Neutrophil (primary cell): ENCODE results near the gene NUTM2B.
"Not testable (repeated sequence)": the region's sequence is repeated elsewhere in the genome, so short reads cannot be mapped to it uniquely, and the experiment has no call there.

Experiments used
- H3K27ac ChIP-seq: fragments of 200-600 bp; sonication (generic); 2 replicates; pipeline ENCODE4 v1.5.1; 2016; ENCODE audit warnings: mild to moderate bottlenecking, moderate library complexity
- H3K27me3 ChIP-seq: fragments of 200-600 bp; sonication (generic); 2 replicates; pipeline ENCODE4 v1.6.0; 2016; ENCODE audit warnings: mild to moderate bottlenecking
- H3K36me3 ChIP-seq: fragments of 200-600 bp; sonication (generic); 2 replicates; pipeline ENCODE4 v1.5.1; 2017
- H3K4me1 ChIP-seq, 2 experiments: fragments of 200-600 bp in 1 of 2; sonication (generic) in 1 of 2; 1 replicate in 1 of 2; 2 replicates in 1 of 2; pipeline versions ENCODE4 v1.5.1 to v1.6.1; 2013 to 2016; ENCODE audit warnings: low read depth in 1 of 2, low read length in 1 of 2, mild to moderate bottlenecking in 1 of 2, moderate library complexity in 1 of 2; ENCODE audit not compliant: control insufficient read depth in 1 of 2, insufficient read depth in 1 of 2
- H3K4me3 ChIP-seq, 2 experiments: fragments of 200-600 bp in 1 of 2; sonication (generic) in 1 of 2; 1 replicate in 1 of 2; 2 replicates in 1 of 2; pipeline ENCODE4 v1.5.1; 2013 to 2016; ENCODE audit warnings: low read depth in 1 of 2, low read length in 1 of 2, mild to moderate bottlenecking in 1 of 2, moderate library complexity in 1 of 2
- H3K9me3 ChIP-seq: fragments of 200-600 bp; sonication (generic); 2 replicates; pipeline ENCODE4 v1.5.1; 2016

The NUTM2B gene

GRCh38 chr10:79697141-79697540 lies 5.9 kb upstream of the NUTM2B start:
- not testable (repeated sequence) for H3K36me3 ChIP-seq, H3K4me1 ChIP-seq

DNA sequence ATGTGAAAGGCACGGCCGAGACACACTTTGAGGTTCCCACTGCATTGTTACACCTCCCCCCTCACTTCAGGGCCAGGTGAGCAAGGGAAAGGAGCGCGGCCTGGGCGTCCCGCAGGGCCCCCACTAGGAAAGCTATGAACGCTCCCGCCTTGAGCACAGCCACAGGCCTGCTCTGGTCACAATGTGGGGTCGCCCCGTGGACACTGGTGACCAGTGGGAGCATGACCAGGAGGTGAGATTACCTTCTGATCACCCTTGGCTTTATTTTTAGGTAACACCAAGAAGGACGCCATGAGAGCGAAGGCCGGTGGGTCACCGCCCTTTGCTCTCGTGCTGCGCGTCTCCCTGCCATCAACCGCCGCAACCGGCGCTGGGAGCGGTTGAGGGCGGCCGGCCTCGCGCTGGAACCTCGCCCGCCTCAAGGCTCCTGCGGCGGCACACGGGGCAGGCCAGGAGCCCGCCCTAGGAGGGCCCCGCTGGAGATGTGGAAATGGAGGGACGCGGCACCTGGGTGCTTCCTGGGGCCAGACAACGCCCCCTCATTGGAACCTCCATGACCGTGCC lies 2.6 kb upstream of the NUTM2B start:
- not testable (repeated sequence) for H3K4me1 ChIP-seq, H3K27me3 ChIP-seq, H3K9me3 ChIP-seq, H3K27ac ChIP-seq, H3K4me3 ChIP-seq, H3K36me3 ChIP-seq

More at GRCh38 chr10:79697141-79697540, 5.9 kb upstream of the NUTM2B start:
- H3K27ac ChIP-seq, H3K9me3 ChIP-seq, H3K27me3 ChIP-seq, H3K4me3 ChIP-seq: not testable (repeated sequence)

DNA sequence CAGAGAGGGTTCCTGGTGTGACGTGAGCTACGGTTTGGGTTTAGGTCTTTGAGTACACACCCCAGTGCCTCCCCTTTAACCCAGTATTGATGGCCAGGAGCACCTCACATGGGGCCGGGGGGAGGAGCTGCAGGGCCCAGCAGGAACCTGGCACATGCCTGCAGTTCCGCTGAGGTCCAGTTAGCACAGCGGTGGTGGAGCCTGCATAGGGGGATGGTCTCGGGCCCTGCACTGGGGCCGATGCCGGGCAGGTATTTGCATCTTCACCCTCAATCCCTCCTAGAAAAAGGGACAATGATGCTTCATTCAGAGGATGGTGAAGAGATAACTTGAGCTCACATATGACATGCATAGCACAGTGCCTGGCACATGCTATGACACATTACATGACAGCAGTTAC lies 4.0 kb downstream of the NUTM2B start:
- not testable (repeated sequence) for H3K27me3 ChIP-seq, H3K4me1 ChIP-seq, H3K4me3 ChIP-seq, H3K36me3 ChIP-seq, H3K27ac ChIP-seq, H3K9me3 ChIP-seq

DNA sequence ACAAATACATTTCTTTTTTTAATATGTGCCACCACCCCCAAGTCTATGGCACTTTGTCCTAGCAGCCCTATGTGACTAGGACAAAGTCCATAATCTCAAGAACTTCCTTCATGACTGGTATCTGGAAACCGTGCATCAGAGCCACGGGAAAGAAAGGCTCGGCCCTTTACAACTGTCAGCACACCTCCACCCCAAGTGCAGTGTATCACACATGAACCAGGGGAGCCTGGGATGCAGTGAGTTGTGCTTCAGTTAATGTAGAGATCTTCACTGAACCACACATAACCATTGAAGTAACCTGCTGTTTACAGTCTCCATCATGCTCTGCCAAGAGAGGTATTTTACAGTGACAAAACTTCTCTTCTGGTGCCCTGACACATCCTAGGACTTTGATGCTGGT lies 11.9 kb downstream of the NUTM2B start:
- not testable (repeated sequence) for H3K4me1 ChIP-seq, H3K27me3 ChIP-seq, H3K4me3 ChIP-seq, H3K36me3 ChIP-seq, H3K9me3 ChIP-seq, H3K27ac ChIP-seq

- H3K4me1 ChIP-seq, H3K4me3 ChIP-seq, H3K27ac ChIP-seq, H3K27me3 ChIP-seq, H3K9me3 ChIP-seq, H3K36me3 ChIP-seq: not testable (repeated sequence)
These were observed 14.0 kb downstream of the NUTM2B start for GRCh38 chr10:79716917-79717579.

DNA sequence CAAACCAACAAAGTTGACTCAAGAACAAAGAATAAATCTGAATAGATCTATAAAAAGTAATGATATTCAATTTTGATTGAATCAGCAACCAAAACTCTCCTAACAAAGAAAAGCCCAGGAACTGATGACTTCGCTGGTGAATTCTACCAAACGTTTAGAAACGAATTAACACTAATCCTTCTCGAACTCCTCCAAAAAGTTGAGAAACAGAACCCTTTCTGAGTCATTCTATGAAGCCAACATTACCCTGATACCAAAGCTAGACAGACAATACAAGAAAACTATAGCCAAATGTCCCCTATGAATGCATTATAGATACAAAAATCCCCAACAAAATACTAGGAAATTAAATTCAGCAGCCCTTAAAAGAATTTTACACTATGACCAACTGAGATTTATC lies 17.0 kb downstream of the NUTM2B start:
- H3K36me3 ChIP-seq, H3K4me3 ChIP-seq, H3K4me1 ChIP-seq, H3K9me3 ChIP-seq, H3K27ac ChIP-seq, H3K27me3 ChIP-seq: not testable (repeated sequence)

DNA sequence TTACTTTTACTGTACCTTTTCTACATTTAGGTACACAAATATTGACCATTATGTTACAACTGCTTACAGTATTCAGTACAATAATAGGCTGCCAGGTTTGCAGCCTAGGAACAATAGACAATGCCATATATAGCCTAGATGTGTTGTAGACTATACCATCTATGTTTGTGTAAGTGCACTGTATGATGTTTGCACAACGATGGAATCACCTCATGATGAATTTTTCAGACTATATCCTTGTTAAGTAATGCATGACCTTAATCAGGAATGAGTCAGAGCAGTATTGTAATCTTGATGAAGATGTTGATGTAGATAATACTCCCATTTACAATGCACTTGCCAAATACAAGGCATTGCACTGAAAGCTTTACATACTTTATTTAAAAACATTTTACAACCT lies 23.6 kb downstream of the NUTM2B start:
- H3K9me3 ChIP-seq, H3K36me3 ChIP-seq, H3K27ac ChIP-seq, H3K4me3 ChIP-seq, H3K27me3 ChIP-seq, H3K4me1 ChIP-seq: not testable (repeated sequence)

DNA sequence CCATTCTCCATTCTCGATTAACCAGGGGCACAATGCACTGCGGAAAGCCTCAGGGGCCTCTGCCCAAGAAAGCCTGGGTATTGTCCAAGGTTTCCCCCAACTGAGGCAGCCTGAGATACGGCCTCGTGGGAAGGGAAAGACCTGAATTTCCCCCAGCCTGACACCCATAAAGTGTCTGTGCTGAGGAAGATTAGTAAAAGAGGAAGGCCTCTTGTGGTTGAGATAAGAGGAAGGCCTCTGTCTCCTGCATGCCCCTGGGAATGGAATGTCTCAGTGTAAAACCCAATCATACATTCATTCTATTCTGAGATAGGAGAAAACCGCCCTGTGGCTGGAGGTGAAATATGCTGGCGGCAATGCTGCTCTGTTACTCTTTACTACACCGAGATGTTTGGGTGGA lies 41.8 kb downstream of the NUTM2B start:
- H3K4me3 ChIP-seq, H3K9me3 ChIP-seq, H3K27me3 ChIP-seq, H3K36me3 ChIP-seq, H3K4me1 ChIP-seq, H3K27ac ChIP-seq: not testable (repeated sequence)

DNA sequence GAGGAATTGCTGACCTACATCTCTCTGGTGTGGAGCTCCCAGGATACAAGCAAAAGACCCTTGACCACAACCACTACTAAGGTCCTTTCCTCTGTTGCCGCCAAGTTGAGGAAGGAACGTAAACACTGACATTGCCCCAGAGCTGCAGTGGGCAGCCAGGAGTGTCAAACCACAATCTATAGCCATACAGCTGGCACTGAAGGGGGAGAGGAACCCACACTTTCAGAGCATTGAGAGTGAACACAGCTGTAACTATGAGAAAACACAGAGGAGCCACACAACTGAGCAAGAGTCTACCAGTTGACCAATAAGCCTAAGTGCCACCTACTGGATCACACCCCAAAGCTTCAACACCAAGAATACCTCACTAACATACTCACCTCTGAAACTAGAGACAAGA lies 45.5 kb downstream of the NUTM2B start:
- not testable (repeated sequence) for H3K27ac ChIP-seq, H3K9me3 ChIP-seq, H3K36me3 ChIP-seq, H3K4me1 ChIP-seq, H3K4me3 ChIP-seq, H3K27me3 ChIP-seq

GRCh38 chr10:79753601-79754000 lies 50.6 kb downstream of the NUTM2B start:
- not testable (repeated sequence) for H3K27ac ChIP-seq, H3K4me1 ChIP-seq, H3K4me3 ChIP-seq, H3K9me3 ChIP-seq, H3K27me3 ChIP-seq, H3K36me3 ChIP-seq

GRCh38 chr10:79758297-79758993 lies 55.4 kb downstream of the NUTM2B start:
- not testable (repeated sequence) for H3K27me3 ChIP-seq, H3K9me3 ChIP-seq, H3K4me1 ChIP-seq, H3K4me3 ChIP-seq, H3K27ac ChIP-seq, H3K36me3 ChIP-seq
